B cell (primary cell): ENCODE results near the gene EOGT. TPM values are rescaled to one million over a fixed set of nuclear protein-coding genes. Genes with fewer than 3 reads are reported as not detected.

Source experiments
- polyA plus RNA-seq: library from polyadenylated mRNA; depleted of rRNA; stranded (reverse); fragments of >200 nt; gene quantifications from 2 replicates; pipeline ENCODE4 v1.2.3, GENCODE V29; 2012
- small RNA-seq: library from RNA; depleted of rRNA; stranded (forward); fragments of <200 nt; gene quantifications from one replicate; pipeline ENCODE3, GENCODE V24; 2012; ENCODE audit warnings: low replicate concordance, low read depth; ENCODE audit not compliant: insufficient read length
- total RNA-seq, 2 donors: library from RNA; stranded (reverse); fragments of 120-200 nt in 1 of 2; gene quantifications; 1 replicate in 1 of 2; 2 replicates in 1 of 2; pipeline versions ENCODE4 v1.2.3 to v1.2.4, GENCODE V29; 2013 to 2022

EOGT gene
- total and polyA plus RNA-seq, 2 donors (not counting 1 experiment from before 2014, with no cell fraction given): 1.7 to 15.5 TPM

Small RNA genes within 50 kb of the gene (small RNA-seq; reads per million reads assigned to genes)
- gene MIR3136: not detected

Other genes with a start within 250 kb of the EOGT start
- gene TAFA4, start 81.1 kb downstream of the EOGT start, total RNA-seq: not detected in 2 replicates
- gene TAFA4, start 81.1 kb downstream of the EOGT start, polyA plus RNA-seq: not detected in 2 replicates
- gene TMF1, start 38.6 kb upstream of the EOGT start, total RNA-seq: 65.1 and 69.3 TPM in 2 replicates
- gene TMF1, start 38.6 kb upstream of the EOGT start, polyA plus RNA-seq: 6.8 and 12.2 TPM in 2 replicates
- 89.4 and 99.8 TPM in 2 replicates for gene UBA3, start 66.7 kb upstream of the EOGT start, total RNA-seq
- 42.2 and 55.2 TPM in 2 replicates for gene UBA3, start 66.7 kb upstream of the EOGT start, polyA plus RNA-seq
- 89.1 and 89.5 TPM in 2 replicates for gene ARL6IP5, start 71.3 kb upstream of the EOGT start, total RNA-seq
- 24.0 and 39.5 TPM in 2 replicates for gene ARL6IP5, start 71.3 kb upstream of the EOGT start, polyA plus RNA-seq
- gene LMOD3, start 108.9 kb upstream of the EOGT start, total RNA-seq: not detected in 2 replicates
- gene LMOD3, start 108.9 kb upstream of the EOGT start, polyA plus RNA-seq: not detected in 2 replicates